A673 (cell line): ENCODE results near the gene FAM177A1.

Source experiments
- EZH2 ChIP-seq: fragments of 200-600 bp; sonication (generic); IDR thresholded peaks from 2 replicates; pipeline ENCODE4 v1.6.1; 2017; ENCODE audit warnings: borderline replicate concordance, low read depth, mild to moderate bottlenecking, mixed read lengths, antibody characterized with exemption, low read length; ENCODE audit not compliant: poor library complexity, severe bottlenecking
- TF ChIP-seq, protein P1 (sequence below): fragments of 300-800, 200-600 bp; sonication (generic); conservative IDR thresholded peaks from 2 replicates; pipeline ENCODE4 v1.5.1; 2017; ENCODE audit warnings: low read depth, mild to moderate bottlenecking, antibody characterized with exemption, low read length, moderate library complexity, mixed read lengths

DNA sequence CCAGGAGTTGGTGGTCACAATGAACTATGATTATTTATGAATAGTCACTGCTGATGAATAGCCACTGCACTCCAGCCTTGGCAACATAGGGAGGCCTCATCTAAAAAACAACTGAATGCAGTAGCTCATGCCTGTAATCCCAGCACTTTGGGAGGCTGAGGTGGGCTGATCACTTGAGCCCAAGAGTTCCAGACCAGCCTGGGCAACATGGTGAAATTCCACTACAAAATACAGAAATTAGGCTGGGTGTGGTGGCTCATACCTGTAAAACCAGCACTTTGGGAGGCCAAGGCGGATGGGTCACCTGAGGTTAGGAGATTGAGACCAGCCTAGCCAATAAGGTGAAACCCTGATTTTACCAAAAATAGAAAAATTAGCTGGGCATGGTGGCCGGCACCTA lies 13.5 kb upstream of the FAM177A1 start:
- TF ChIP-seq, protein P1, sequence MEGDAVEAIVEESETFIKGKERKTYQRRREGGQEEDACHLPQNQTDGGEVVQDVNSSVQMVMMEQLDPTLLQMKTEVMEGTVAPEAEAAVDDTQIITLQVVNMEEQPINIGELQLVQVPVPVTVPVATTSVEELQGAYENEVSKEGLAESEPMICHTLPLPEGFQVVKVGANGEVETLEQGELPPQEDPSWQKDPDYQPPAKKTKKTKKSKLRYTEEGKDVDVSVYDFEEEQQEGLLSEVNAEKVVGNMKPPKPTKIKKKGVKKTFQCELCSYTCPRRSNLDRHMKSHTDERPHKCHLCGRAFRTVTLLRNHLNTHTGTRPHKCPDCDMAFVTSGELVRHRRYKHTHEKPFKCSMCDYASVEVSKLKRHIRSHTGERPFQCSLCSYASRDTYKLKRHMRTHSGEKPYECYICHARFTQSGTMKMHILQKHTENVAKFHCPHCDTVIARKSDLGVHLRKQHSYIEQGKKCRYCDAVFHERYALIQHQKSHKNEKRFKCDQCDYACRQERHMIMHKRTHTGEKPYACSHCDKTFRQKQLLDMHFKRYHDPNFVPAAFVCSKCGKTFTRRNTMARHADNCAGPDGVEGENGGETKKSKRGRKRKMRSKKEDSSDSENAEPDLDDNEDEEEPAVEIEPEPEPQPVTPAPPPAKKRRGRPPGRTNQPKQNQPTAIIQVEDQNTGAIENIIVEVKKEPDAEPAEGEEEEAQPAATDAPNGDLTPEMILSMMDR: no peak
- no peak for TF ChIP-seq EZH2
